HUES6 (cell line): ENCODE measurements around the gene OSTN.

Source experiments
- H3K27ac ChIP-seq: 2 replicates; pipeline ENCODE4 v1.7.0; 2013; ENCODE audit warnings: low read depth, mild to moderate bottlenecking, low read length, inconsistent platforms
- H3K27me3 ChIP-seq: 2 replicates; pipeline ENCODE4 v1.6.1; 2013; ENCODE audit warnings: low read length; ENCODE audit not compliant: control insufficient read depth, insufficient read depth
- H3K36me3 ChIP-seq: 2 replicates; pipeline ENCODE4 v1.6.1; 2013; ENCODE audit warnings: low read length; ENCODE audit not compliant: control insufficient read depth, insufficient read depth
- H3K4me1 ChIP-seq: 2 replicates; pipeline ENCODE4 v1.6.1; 2013; ENCODE audit warnings: low read length; ENCODE audit not compliant: control insufficient read depth, insufficient read depth
- H3K4me3 ChIP-seq: 2 replicates; pipeline ENCODE4 v1.5.1; 2013; ENCODE audit warnings: low read depth, low read length
- H3K9ac ChIP-seq: one replicate; pipeline ENCODE4 v1.6.1; 2013; ENCODE audit warnings: mild to moderate bottlenecking, low read length
- H3K9me3 ChIP-seq: 2 replicates; pipeline ENCODE4 v1.6.1; 2013; ENCODE audit warnings: low read depth, low read length; ENCODE audit not compliant: control insufficient read depth, insufficient read depth

The OSTN gene

GRCh38 chr3:191198932-191199331 lies at the start of gene OSTN:
Gene OSTN, plus strand, starts transcription at chr3:191199241. Its CDS starts 13,292 bp downstream, at chr3:191212533.
- no peaks in the 10 kb centered on the region for H3K36me3 ChIP-seq
- H3K9ac ChIP-seq: no peak within 1 kb of the TSS
- no peak within 1 kb of the TSS for H3K27ac ChIP-seq
- no peaks in the 10 kb centered on the region for H3K4me1 ChIP-seq
- H3K27me3 ChIP-seq: no peaks in the 10 kb centered on the region
- H3K9me3 ChIP-seq: no peaks in the 10 kb centered on the region
- H3K4me3 ChIP-seq: no peak within 1 kb of the TSS

- Histone ChIP-seq H3K4me1 (no peaks in the 10 kb centered on the region), H3K9me3 (peaks cover 9% of the 10 kb centered on the region; the same call in 1 of the 2 replicates), H3K27ac (no peak overlapping the region), H3K36me3 (no peaks in the 10 kb centered on the region), H3K4me3 (no peak overlapping the region), H3K27me3 (no peaks in the 10 kb centered on the region), H3K9ac (no peak overlapping the region)
These were observed 47.4 kb upstream of the OSTN start for GRCh38 chr3:191151653-191152052.

GRCh38 chr3:191154827-191155226 lies 44.2 kb upstream of the OSTN start:
- no peaks in the 10 kb centered on the region for H3K4me1 ChIP-seq
- no peak overlapping the region for H3K4me3 ChIP-seq

GRCh38 chr3:191158247-191158646 lies 40.8 kb upstream of the OSTN start:
- Histone ChIP-seq H3K27me3 (no peaks in the 10 kb centered on the region), H3K4me1 (no peaks in the 10 kb centered on the region)

More at GRCh38 chr3:191154827-191155226, 44.2 kb upstream of the OSTN start:
- Histone ChIP-seq H3K36me3 (no peaks in the 10 kb centered on the region), H3K27me3 (no peaks in the 10 kb centered on the region), H3K9ac (no peak overlapping the region), H3K27ac (no peak overlapping the region), H3K9me3 (peaks cover 9% of the 10 kb centered on the region; the same call in 1 of the 2 replicates)

GRCh38 chr3:191158815-191159214 lies 40.2 kb upstream of the OSTN start:
- Histone ChIP-seq H3K9me3 (peaks cover 8% of the 10 kb centered on the region; the same call in 1 of the 2 replicates), H3K27ac (no peak overlapping the region), H3K27me3 (no peaks in the 10 kb centered on the region), H3K9ac (no peak overlapping the region), H3K36me3 (no peaks in the 10 kb centered on the region), H3K4me1 (no peaks in the 10 kb centered on the region), H3K4me3 (no peak overlapping the region)

More at GRCh38 chr3:191158247-191158646, 40.8 kb upstream of the OSTN start:
- peaks cover 9% of the 10 kb centered on the region; the same call in 1 of the 2 replicates for H3K9me3 ChIP-seq
- no peaks in the 10 kb centered on the region for H3K36me3 ChIP-seq
- H3K27ac ChIP-seq: no peak overlapping the region
- no peak overlapping the region for H3K4me3 ChIP-seq
- no peak overlapping the region for H3K9ac ChIP-seq

- H3K4me1 ChIP-seq: no peaks in the 10 kb centered on the region
- no peak overlapping the region for H3K9ac ChIP-seq
- no peaks in the 10 kb centered on the region for H3K9me3 ChIP-seq
- H3K27ac ChIP-seq: no peak overlapping the region
- no peaks in the 10 kb centered on the region for H3K36me3 ChIP-seq
- no peaks in the 10 kb centered on the region for H3K27me3 ChIP-seq
- H3K4me3 ChIP-seq: no peak overlapping the region
These were observed 33.2 kb upstream of the OSTN start for GRCh38 chr3:191165802-191166201.

GRCh38 chr3:191166368-191166767 lies 32.7 kb upstream of the OSTN start:
- Histone ChIP-seq H3K27me3 (no peaks in the 10 kb centered on the region), H3K27ac (no peak overlapping the region), H3K4me3 (no peak overlapping the region), H3K4me1 (no peaks in the 10 kb centered on the region), H3K9me3 (no peaks in the 10 kb centered on the region), H3K36me3 (no peaks in the 10 kb centered on the region), H3K9ac (no peak overlapping the region)

- no peaks in the 10 kb centered on the region for H3K27me3 ChIP-seq
- no peaks in the 10 kb centered on the region for H3K4me1 ChIP-seq
- no peaks in the 10 kb centered on the region for H3K9me3 ChIP-seq
- no peaks in the 10 kb centered on the region for H3K36me3 ChIP-seq
- no peak overlapping the region for H3K9ac ChIP-seq
- H3K4me3 ChIP-seq: no peak overlapping the region
- 0 out of 2 replicates have a peak overlapping the region, but pooled peaks have one; percentile 19 for H3K27ac ChIP-seq
These were observed 29.5 kb upstream of the OSTN start for GRCh38 chr3:191169566-191169965.

GRCh38 chr3:191170097-191170496 lies 28.9 kb upstream of the OSTN start:
- Histone ChIP-seq H3K27me3 (no peaks in the 10 kb centered on the region), H3K4me3 (no peak overlapping the region), H3K9me3 (no peaks in the 10 kb centered on the region), H3K9ac (no peak overlapping the region), H3K36me3 (no peaks in the 10 kb centered on the region), H3K4me1 (no peaks in the 10 kb centered on the region), H3K27ac (no peak overlapping the region)

GRCh38 chr3:191175102-191175501 lies 23.9 kb upstream of the OSTN start:
- Histone ChIP-seq H3K9me3 (no peaks in the 10 kb centered on the region), H3K4me3 (no peak overlapping the region), H3K4me1 (no peaks in the 10 kb centered on the region), H3K36me3 (no peaks in the 10 kb centered on the region), H3K27me3 (no peaks in the 10 kb centered on the region), H3K27ac (no peak overlapping the region), H3K9ac (no peak overlapping the region)

- H3K4me3 ChIP-seq: no peak overlapping the region
- no peak overlapping the region for H3K9ac ChIP-seq
- no peaks in the 10 kb centered on the region for H3K27me3 ChIP-seq
- no peak overlapping the region for H3K27ac ChIP-seq
- no peaks in the 10 kb centered on the region for H3K4me1 ChIP-seq
- H3K36me3 ChIP-seq: no peaks in the 10 kb centered on the region
- no peaks in the 10 kb centered on the region for H3K9me3 ChIP-seq
These were observed 22.8 kb upstream of the OSTN start for GRCh38 chr3:191176038-191176785.
